GM18868 (cell line): ENCODE measurements around the gene EMILIN2.
"Not testable (repeated sequence)": the region's sequence is repeated elsewhere in the genome, so short reads cannot be mapped to it uniquely, and the experiment has no call there.

Source experiments
- ATAC-seq: cut with Tn5 transposase; IDR thresholded peaks from one replicate; pipeline ENCODE4 v1.9.1; 2021; ENCODE audit warnings: mild to moderate bottlenecking, moderate library complexity; ENCODE audit not compliant: unreplicated experiment

EMILIN2 gene

DNA sequence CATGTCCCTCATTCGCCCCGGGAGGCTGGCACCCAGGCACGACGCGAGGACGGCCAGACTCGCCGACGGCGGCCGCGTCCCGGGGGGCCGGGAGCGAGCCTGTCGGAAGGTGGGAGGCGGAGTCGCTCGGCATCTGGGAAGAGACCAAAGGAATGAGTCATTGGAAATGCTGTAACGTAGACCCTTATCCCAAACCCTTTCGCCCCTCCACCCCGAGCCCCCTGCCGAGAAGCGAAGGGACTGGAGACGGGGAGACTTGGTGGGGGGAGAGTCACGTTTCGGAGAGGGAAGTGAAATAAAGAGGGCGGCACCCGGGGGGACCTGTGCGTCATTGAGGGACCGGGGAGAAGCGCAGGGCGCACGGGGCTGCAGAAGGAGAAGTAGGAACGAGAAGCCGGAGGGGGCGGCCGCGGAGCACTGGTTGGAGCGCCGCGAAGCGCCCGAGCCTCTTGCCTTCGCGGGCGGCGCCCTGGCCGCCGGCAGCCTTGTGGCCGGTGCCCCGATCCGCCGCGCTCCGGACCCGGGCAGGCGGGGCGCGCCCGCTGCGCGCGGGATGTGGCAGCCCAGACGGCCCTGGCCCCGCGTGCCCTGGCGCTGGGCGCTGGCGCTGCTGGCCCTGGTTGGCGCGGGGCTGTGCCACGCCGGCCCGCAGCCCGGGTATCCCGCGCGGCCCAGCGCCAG is at the start of gene EMILIN2:
EMILIN2 (plus strand) TSS at position 371 of the 681 bp plus-strand sequence; CDS start at position 554, 183 bp downstream.
- peak; percentile 73 for ATAC-seq

DNA sequence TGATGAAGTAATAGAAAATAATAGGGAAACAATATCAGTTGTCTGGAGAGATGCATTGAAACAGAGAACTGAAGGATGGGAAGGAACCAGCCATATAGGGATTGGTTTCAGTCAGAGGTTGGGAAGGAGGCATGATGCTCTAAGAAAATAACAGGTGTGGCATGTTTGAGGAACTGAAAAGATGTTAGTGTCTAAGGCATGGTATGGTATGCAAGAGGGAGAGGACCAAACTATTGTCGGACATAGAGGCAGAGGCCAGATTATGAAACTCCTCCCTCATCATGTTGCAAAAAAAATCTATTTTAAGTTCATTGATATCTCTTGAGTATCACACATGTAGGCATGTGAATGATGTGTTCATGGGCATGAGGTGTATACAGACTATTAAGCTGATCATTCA is 48.9 kb upstream of the EMILIN2 start:
- peak; percentile 71 for ATAC-seq

DNA sequence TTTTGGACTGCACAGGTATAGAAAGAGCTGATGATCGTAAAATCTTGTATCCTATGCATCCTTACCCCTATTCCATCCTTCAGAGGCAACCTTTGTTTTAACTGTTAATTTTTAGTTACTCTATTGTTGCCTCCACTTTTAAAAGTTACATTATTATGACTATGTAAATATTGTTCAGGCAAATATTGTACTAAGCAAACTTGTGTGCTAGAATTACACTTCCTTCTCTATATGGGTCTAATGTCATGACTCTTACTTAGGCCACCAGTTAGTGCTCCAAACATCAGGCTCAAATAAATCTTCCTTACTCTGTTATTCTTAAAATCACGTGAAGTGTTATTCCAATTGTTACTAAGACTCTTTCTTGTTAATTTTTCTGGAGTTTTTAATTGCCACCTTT is 47.4 kb upstream of the EMILIN2 start:
- no peak for ATAC-seq

DNA sequence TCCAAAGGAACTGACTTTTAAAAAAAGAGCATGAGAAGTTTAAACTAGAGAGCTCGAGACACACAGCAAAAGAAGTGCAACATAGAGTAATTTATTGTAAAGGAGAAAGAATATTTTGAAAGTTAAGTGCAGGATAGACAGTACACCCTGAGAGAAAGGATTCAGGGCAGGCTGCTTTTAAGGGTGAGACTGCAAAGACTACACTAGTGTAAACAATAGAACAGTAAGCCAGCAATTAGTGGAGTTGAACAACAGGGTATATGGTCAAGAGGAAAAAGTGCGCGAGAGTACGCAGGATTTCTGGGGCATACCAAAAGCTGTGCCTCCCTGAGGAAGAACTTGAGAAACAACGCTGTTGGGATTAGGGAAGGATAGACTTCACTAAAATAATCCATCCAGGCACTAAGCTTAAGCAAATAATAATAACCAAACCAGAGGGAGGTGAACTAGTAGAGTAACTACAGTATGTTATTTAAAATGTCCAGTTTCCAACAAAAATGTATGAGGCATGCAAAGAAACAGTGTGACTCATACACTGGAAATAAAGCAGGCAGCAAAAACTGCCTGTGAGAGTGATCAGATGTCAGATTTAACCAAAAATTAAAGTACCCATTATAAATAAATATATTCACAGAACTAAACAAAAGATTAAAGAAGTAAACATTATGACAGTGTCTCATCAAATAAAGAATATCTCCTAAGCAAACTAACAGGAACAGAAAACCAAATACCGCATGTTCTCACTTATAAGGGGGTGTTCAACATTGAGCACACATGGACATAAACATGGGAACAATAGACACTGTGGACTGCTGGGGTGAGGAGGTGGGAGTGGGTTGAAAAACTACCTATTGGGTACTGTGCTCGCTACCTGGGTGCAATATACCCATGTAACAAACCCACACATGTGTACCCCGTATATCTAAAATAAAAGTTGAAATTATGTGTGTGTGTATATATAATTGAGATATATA is 40.5 kb upstream of the EMILIN2 start:
- no peak for ATAC-seq

DNA sequence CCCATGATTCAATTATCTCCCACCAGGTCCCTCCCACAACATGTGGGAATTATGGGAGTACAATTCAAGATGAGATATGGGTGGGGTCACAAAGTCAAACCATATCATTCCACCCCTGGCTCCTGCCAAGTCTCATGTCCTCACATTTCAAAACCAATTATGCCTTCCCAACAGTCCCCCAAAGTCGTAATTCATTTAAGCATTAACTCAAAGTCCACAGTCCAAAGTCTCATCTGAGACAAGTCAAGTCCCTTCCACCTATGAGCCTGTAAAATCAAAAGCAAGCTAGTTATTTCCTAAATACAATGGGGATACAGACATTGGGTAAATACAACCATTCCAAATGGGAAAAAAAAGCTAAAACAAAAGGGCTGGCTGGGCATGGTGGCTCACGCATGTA is 38.2 kb upstream of the EMILIN2 start:
- not testable (repeated sequence) for ATAC-seq

DNA sequence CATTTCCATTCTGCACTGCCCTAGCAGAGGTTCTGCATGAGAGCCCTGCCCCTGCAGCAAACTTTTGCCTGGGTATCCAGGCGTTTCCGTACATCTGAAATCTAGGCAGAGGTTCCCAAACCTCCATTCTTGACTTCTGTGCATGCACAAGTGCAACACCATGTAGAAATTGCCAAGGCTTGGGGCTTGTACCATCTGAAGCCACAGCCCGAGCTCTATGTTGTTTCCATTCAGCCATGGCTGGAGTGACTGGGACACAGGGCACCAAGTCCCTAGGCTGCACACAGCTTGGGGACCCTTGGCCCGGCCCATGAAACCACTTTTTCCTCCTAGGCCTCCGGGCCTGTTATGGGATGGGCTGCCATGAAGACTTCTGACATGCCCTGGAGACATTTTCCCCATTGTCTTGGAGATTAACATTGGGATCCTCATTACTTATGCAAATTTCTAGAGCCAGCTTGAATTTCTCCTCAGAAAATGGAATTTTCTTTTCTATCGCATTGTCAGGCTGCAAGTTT is 37.1 kb upstream of the EMILIN2 start:
- ATAC-seq: not testable (repeated sequence)

DNA sequence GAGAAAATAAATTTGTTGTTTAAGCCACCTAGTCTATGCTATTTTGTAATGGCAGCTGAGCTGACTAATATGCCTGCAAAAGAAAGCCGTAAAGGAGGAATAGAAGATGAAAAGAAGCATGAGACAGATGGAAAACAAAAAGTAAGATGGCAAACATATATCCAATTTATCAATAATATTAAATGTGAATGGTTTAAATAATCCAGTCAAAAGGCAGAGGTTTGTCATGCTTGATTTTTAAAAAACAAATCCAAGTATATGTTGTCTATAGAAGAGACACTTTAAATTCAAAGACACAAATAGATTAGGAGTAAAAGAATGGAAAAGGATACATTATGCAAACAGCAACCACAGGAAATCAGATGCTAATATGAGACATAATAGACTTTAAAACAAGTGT is 35.4 kb upstream of the EMILIN2 start:
- ATAC-seq: no peak

DNA sequence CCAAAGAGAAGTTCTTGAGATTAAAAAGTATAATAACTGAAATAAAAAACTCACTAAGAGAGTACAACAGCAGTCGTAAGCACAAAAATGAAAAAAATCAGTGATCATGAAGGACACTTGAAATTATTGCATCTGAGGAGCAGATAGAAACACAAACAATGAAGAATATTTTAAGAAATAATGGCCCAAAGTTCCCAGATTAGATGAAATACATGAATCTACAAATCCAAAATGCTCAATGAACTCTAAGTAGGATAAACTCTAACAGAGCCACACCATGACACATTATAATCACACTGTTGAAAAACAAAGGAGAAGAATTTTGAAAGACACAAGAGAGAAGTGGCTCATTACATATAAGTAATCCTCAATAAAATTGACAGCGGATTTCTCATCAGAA is 31.9 kb upstream of the EMILIN2 start:
- no peak for ATAC-seq

DNA sequence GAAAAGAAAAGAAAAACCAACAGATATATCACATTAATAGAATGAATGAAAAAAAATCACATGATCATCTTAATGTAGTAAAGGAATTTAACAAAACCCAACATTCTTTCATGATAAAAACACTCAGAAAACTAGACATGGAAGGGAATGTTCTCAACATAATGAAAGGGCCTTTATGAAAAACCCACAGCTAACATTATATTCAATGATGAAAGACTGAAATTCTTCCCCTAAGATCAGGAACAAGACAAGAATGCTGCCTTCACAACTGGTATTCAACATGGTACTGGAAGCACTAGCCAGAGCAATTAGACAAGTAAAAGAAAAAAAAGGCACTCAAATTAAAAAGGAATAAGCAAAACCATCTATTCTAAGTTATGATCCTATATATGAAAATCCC is 28.5 kb upstream of the EMILIN2 start:
- ATAC-seq: no peak

DNA sequence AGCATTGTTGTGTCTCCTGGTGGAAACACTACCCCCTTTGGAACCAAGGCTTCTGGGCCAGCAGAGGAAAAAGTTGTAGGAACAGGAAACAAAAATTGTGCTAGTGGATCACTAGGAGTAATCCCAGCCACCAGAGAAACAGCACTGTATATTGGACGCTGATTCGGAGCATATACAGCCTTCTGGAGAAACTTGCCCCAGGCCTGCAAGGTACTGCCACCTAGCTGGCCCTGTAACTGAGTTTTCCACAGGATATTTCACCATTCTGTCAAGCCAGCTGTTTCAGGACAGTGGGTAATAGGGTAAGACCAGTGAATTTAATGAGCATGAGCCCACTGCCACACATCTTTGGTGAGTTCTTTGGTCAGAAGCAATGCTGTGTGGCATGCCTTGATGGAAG is 25.1 kb upstream of the EMILIN2 start:
- no peak for ATAC-seq

DNA sequence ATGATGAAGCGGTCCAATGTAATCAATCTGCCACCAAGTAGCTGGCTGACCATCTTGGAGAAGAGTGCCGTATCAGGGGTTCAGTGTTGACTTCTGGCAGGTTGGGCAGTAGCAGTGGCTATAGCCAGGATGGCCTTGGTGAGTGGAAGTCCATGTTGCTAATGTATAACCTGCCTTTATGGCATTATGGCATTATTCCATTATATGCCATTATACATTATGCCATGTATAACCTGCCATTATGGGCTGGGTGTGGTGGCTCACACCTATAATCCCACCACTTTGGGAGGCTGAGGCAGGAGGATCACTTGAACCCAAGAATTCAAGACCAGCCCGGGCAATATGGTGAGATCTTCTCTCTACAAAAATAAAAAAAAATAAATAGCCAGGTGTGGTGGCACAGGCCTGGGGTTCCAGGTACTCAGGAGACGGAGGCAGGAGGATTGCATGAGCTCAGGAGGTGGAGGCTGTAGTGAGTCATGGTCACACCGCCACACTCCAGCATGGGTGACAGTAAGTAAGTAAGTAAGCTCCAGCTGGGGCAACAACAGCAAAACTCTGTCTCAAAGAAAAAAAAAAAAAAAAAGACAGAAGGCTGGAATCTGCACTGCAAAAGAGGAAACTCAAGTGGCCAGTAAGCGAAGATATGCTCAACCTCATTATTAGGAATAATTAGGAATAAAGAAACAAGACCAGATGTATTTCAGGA is 24.4 kb upstream of the EMILIN2 start:
- no peak for ATAC-seq

DNA sequence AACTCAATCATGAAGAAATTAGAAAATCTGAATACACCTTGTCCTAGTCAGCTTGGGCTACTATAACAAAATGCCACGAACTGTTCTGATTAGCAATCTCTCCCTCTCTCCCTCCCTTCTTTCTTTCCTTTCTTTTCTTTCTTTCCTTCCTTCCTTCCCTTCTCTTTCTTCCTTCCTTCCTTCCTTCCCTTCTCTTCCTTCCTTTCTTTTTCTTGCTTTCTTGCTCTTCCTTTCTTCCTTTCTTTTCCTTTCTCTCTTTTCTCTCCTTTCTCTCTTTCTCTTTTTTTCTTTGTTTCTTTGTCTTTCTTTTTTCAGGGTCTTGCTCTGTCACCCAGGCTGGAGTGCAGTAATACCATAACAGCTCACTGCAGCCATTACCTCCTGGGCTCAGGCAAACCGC is 23.6 kb upstream of the EMILIN2 start:
- no peak for ATAC-seq

DNA sequence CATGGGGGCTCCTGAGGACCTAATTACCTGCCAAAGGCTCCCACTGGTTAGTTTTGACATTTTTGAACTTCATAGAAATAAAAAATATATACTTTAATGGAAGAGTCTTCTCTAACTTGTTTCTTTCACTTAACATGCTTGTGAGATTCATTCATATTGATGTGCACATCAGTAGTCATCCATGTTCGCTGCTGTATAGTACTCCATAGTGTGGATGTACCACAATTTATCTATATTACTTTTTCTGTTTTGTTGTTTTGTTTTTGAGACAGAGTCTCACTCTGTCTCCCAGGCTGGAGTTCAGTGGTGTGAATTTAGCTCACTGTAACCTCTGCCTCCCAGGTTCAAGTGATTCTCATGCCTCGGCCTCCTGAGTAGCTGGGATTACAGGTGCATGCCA is 22.8 kb upstream of the EMILIN2 start:
- ATAC-seq: no peak

DNA sequence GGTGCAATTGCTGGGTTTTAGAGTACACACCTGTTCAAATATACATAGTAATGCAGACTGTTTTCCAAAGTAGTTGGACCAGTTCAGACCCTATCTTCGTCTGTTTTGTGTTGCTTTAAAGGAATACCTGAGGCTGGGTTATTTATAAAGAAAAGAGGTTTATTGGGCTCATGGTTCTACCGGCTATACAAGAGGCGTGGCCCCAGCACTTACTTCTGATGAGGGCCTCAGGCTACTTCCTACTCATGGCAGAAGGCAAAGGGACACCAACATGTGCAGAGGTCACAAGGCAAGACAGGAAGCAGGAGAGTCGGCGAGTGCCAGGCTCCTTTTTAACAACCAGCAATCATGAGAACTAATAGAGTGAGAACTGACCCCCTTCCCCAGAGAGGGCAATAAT is 21.9 kb upstream of the EMILIN2 start:
- no peak for ATAC-seq

DNA sequence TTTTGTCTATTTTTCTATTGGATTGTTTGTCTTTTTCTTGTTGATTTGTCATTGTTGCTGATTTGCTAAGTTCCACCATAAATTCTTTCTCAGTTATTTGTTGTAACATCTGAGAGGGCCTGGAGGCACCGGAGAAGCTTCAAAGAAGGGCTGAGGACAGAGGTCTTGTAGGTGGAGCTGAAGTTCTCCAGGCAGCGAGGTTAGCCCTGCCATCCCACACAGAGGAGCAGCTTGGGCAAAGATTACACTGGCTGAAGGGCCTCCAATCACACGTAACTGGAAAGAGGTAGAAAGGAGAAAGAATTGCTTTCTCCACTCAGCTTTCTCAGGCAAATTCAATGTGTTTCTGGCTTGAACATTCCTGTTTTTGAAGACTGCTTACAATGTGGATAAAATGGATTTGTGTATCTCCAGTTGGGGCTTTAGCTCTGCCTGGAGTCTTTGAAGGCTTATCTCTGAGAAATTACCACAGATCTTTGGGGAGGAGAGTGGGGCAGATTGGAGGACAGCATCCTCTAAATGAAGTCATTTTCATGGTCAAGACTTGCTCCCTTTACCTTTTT is 21.1 kb upstream of the EMILIN2 start:
- ATAC-seq: no peak

DNA sequence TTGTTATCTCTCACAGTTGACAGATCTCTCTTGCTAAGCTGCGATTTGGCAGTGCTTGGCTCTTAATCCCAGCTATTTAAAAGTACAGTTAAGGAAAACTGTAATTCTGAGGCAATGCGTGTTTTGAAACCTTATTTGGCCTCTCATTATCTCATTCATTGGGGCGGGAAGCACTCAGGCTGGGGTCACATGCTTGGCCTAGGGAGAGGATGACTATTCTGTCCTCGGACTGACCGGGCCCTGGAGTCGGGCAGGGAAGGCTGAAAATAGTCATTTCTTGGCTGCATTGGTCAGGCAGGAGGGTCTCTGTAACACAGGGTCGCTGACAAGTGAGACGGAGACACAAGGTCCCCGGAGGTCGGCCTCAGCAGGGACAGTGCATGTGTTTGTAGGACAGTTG is 20.2 kb upstream of the EMILIN2 start:
- ATAC-seq: no peak

DNA sequence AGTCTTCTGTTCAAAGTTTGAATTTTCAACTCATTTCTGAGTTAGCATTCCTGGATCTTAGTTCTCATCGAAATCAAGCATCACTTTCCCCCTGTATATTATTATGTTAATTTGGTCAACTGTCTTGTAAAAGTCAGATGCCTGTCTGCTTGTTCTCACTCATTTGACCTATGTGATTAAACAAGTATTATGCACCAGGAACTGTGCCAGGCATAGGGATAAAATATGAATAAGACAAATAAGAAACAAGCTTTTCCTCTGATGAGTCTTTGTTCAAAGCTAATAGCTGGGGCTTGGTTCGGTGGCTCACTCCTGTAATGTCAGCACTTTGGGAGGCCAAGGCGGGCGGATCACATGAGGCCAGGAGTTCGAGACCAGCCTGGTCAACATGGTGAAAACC is 19.7 kb upstream of the EMILIN2 start:
- no peak for ATAC-seq

DNA sequence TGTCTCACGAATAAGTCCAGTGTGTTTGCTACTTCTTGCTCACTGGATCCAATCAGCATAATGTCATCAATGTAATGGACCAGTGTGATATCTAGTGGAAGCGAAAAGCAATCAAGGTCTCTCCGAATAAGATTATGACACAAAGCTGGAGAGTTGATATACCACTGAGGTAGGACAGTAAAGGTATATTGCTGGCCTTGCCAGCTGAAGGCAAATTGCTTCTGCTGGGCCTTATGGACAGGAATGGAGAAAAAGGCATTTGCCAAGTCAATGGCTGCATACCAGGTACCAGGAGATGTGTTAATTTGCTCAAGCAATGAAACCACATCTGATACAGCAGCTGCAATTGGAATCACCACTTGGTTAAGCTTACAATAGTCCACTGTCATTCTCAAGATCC is 10.7 kb upstream of the EMILIN2 start:
- not testable (repeated sequence) for ATAC-seq

DNA sequence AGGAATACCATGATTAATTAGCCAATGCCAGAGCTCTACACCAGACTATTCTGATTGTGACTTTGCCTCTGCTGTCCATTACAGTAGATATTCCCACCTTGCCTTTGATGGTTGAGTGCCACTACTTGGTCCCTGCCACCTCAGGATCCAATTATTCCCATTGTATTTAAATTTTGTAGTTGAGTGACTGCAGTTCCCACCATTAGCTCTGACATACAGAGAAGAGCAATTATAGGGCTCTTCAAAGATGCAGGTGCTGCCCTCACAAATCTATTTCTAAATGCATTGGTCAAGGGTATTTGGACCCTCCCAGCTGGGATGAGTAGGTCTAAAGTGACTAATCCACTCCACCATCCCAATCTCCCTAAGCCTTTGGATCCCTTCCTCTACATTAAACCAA is 9.5 kb upstream of the EMILIN2 start:
- not testable (repeated sequence) for ATAC-seq

DNA sequence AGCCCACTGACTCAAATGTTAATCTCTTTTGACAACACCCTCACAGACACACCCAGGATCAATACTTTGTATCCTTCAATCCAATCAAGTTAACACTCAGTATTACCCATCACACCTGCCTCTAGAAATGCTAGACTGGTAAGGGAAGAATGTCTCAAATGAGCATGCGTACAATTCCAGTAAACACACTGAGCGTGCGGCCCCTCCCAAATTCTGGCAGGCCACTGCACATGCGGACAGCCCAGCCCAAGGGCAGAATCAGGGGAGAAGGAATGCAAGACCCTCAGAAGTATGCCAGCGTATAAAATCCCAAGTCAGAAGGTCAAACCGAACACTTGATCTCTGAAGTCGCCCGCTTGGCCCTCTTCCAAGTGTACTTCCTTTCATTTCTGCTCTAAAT is 7.6 kb upstream of the EMILIN2 start:
- ATAC-seq: no peak

DNA sequence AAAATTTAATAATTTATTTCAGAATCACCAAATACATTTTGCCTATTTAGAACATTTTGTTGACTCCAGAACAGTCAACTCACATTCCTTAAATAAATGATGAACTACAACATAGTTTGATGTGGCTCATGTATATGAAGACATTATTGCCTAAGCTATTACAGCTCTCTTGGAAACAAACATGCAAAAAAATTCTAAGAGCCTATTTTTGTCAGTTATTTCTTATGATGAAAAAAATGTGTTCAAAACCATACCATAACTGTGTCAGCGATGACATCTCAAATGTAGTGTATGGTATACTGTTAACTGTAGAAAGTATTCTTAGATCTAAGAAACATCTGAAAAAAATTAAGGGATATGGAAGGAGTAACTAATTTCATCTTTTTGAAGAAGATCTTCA is 6.3 kb upstream of the EMILIN2 start:
- ATAC-seq: no peak
